Measurements from ENCODE around the gene ACSM5.
"Not testable (repeated sequence)": the region's sequence is repeated elsewhere in the genome, so short reads cannot be mapped to it uniquely, and the experiment has no call there.

Gene ACSM5

GRCh38 chr16:20399185-20399584, 10.1 kb upstream of the ACSM5 start:
- DNase-seq = no peak

GRCh38 chr16:20401066-20401465, 8.3 kb upstream of the ACSM5 start:
- DNase-seq = no peak

- no peak for DNase-seq
Measured at GRCh38 chr16:20401475-20402016, 7.8 kb upstream of the ACSM5 start.

GRCh38 chr16:20402651-20403050, 6.7 kb upstream of the ACSM5 start:
- no peak for DNase-seq

- DNase-seq = no peak
Measured at GRCh38 chr16:20404637-20405036, 4.7 kb upstream of the ACSM5 start, which contains the start of gene PDILT. Gene PDILT (minus strand): TSS chr16:20404737. CDS start chr16:20399300, 5,437 bp downstream.

GRCh38 chr16:20410121-20410723, 888 bp downstream of the ACSM5 start:
- no peak for DNase-seq

- DNase-seq = no peak
Measured at GRCh38 chr16:20411055-20411454, 1.7 kb downstream of the ACSM5 start.

GRCh38 chr16:20415541-20415940, 6.2 kb downstream of the ACSM5 start:
- DNase-seq = no peak

- DNase-seq = not testable (repeated sequence)
Measured at GRCh38 chr16:20419093-20419492, 9.8 kb downstream of the ACSM5 start.

- DNase-seq = not testable (repeated sequence)
Measured at GRCh38 chr16:20421748-20422147, 12.4 kb downstream of the ACSM5 start.

GRCh38 chr16:20423772-20424128, 14.4 kb downstream of the ACSM5 start:
- DNase-seq = not testable (repeated sequence)

- no peak for DNase-seq
Measured at GRCh38 chr16:20424129-20424866, 15.0 kb downstream of the ACSM5 start.

GRCh38 chr16:20427401-20427797, 18.1 kb downstream of the ACSM5 start:
- not testable (repeated sequence) for DNase-seq

GRCh38 chr16:20429499-20429898, 20.2 kb downstream of the ACSM5 start:
- DNase-seq = not testable (repeated sequence)

- DNase-seq = not testable (repeated sequence)
Measured at GRCh38 chr16:20430480-20430879, 21.1 kb downstream of the ACSM5 start.

- no peak for DNase-seq
Measured at GRCh38 chr16:20430948-20431347, 21.6 kb downstream of the ACSM5 start.

- DNase-seq = not testable (repeated sequence)
Measured at GRCh38 chr16:20438950-20439349, 29.6 kb downstream of the ACSM5 start.

- not testable (repeated sequence) for DNase-seq
Measured at GRCh38 chr16:20439820-20440231, 30.5 kb downstream of the ACSM5 start.

- DNase-seq = not testable (repeated sequence)
Measured at GRCh38 chr16:20440731-20441130, 31.4 kb downstream of the ACSM5 start.

GRCh38 chr16:20441191-20441590, 31.9 kb downstream of the ACSM5 start:
- DNase-seq = no peak

GRCh38 chr16:20441859-20442258, 32.5 kb downstream of the ACSM5 start:
- not testable (repeated sequence) for DNase-seq

GRCh38 chr16:20446652-20447393, 37.5 kb downstream of the ACSM5 start:
- DNase-seq = not testable (repeated sequence)

GRCh38 chr16:20451364-20451763, 42.0 kb downstream of the ACSM5 start, which contains the start of gene ACSM2A:
Gene ACSM2A (plus strand): TSS chr16:20451521. CDS start chr16:20460115, 8,594 bp downstream.
- not testable (repeated sequence) for DNase-seq
